Endothelial cell of umbilical vein (primary cell): ENCODE measurements around the gene PLEKHA8. TPM values are rescaled to one million over a fixed set of nuclear protein-coding genes. Genes with fewer than 3 reads are reported as not detected.
"Not testable (repeated sequence)": the region's sequence is repeated elsewhere in the genome, so short reads cannot be mapped to it uniquely, and the experiment has no call there.

Experiments
- BruUV-seq: library from RNA; stranded (reverse); fragments of 400-500 nt; replicated peaks from 2 replicates; lab custom pipeline; 2021; lab: Mats Ljungman, UMichigan
- CTCF ChIA-PET: fragments of 300-600, 350-600 bp; sonication (Branson Sonifier 250); formaldehyde crosslinking; loops from one replicate; lab custom pipeline; 2021; ENCODE audit warnings: antibody characterized with exemption, inconsistent platforms; lab: Charles Lee
- POLR2A ChIA-PET: fragments of 300-600, 350-600 bp; sonication (Branson Sonifier 250); formaldehyde crosslinking; loops from one replicate; lab custom pipeline; 2021; ENCODE audit warnings: antibody characterized with exemption, inconsistent platforms; lab: Charles Lee
- DNase-seq: peaks from one replicate; pipeline ENCODE4 v3.0.0-alpha.2; 2011; ENCODE audit warnings: low read depth, low spot score
- FAIRE-seq: peaks from 2 replicates; lab custom pipeline; 2011; peaks lifted over from hg19 to GRCh38; lab: Jason Lieb, UNC
- H2AFZ ChIP-seq: 2 replicates; pipeline ENCODE4 v1.6.0; 2012; ENCODE audit warnings: low read depth, low read length, control low read depth, inconsistent platforms
- H3K27ac ChIP-seq: 2 replicates; pipeline ENCODE4 v1.5.1; 2011; ENCODE audit warnings: low read depth, mild to moderate bottlenecking, control low read depth, low read length, moderate library complexity; ENCODE audit not compliant: insufficient read depth
- H3K27me3 ChIP-seq, 2 experiments: 2 replicates each; pipeline versions ENCODE4 v1.6.0 to v1.6.1; 2011; ENCODE audit warnings: low read length in 2 of 2, mixed read lengths in 1 of 2; ENCODE audit not compliant: control insufficient read depth in 2 of 2, insufficient read depth in 2 of 2
- H3K36me3 ChIP-seq, 2 experiments: 2 replicates in 1 of 2; 3 replicates in 1 of 2; pipeline ENCODE4 v1.5.1; 2011; ENCODE audit warnings: low read length in 2 of 2, mild to moderate bottlenecking in 1 of 2, moderate library complexity in 1 of 2; ENCODE audit not compliant: control insufficient read depth in 2 of 2, insufficient read depth in 2 of 2; ENCODE audit errors: extremely low read depth in 1 of 2
- H3K4me1 ChIP-seq: 3 replicates; pipeline ENCODE4 v1.5.1; 2011; ENCODE audit warnings: mild to moderate bottlenecking, low read length; ENCODE audit not compliant: control insufficient read depth, insufficient read depth; ENCODE audit errors: extremely low read depth
- H3K4me2 ChIP-seq: 2 replicates; pipeline ENCODE4 v1.6.1; 2011; ENCODE audit warnings: low read length, control low read depth, mixed read lengths; ENCODE audit not compliant: insufficient read depth
- H3K4me3 ChIP-seq, 3 experiments: fragments of 200-600 bp in 1 of 3; sonication (generic), shearing (Covaris generic) in 1 of 3; replicated peaks in 1 of 3; 2 replicates each; pipeline ENCODE4 v1.5.1; 2011 to 2016; ENCODE audit warnings: control low read depth in 3 of 3, low read length in 3 of 3, mild to moderate bottlenecking in 2 of 3, inconsistent platforms in 1 of 3, low read depth in 1 of 3, moderate library complexity in 1 of 3; ENCODE audit not compliant: insufficient read depth in 1 of 3
- H3K79me2 ChIP-seq: 2 replicates; pipeline ENCODE4 v1.6.0; 2012; ENCODE audit warnings: low read length, inconsistent platforms; ENCODE audit not compliant: control insufficient read depth, insufficient read depth
- H3K9ac ChIP-seq: replicated peaks from 2 replicates; pipeline ENCODE3; 2011; ENCODE audit warnings: low read length, control low read depth; ENCODE audit not compliant: insufficient read depth; ENCODE audit errors: extremely low read depth
- H3K9me1 ChIP-seq: replicated peaks from 3 replicates; pipeline ENCODE4 v1.6.0; 2011; ENCODE audit warnings: mild to moderate bottlenecking, low read length; ENCODE audit not compliant: control insufficient read depth, insufficient read depth; ENCODE audit errors: extremely low read depth
- H3K9me3 ChIP-seq: replicated peaks from 2 replicates; pipeline ENCODE4 v1.5.1; 2012; ENCODE audit warnings: low read length, inconsistent platforms; ENCODE audit not compliant: control insufficient read depth, insufficient read depth
- H4K20me1 ChIP-seq: replicated peaks from 2 replicates; pipeline ENCODE3; 2011; ENCODE audit warnings: mild to moderate bottlenecking, low read length; ENCODE audit not compliant: control insufficient read depth, insufficient read depth; ENCODE audit errors: extremely low read depth
- EZH2 ChIP-seq: IDR thresholded peaks from 2 replicates; pipeline ENCODE4 v1.6.1; 2012; ENCODE audit warnings: borderline replicate concordance, low read depth, mild to moderate bottlenecking, moderate library complexity, low read length, inconsistent platforms; ENCODE audit not compliant: severe bottlenecking
- FOS ChIP-seq: IDR thresholded peaks from 2 replicates; pipeline ENCODE4 v1.6.1; 2011; ENCODE audit warnings: mild to moderate bottlenecking, low read length, moderate library complexity, borderline replicate concordance; ENCODE audit not compliant: insufficient read depth
- GATA2 ChIP-seq: IDR thresholded peaks from 2 replicates; pipeline ENCODE4 v1.7.0; 2011; ENCODE audit warnings: low read depth, mild to moderate bottlenecking, moderate library complexity, mixed read lengths, low read length; ENCODE audit not compliant: insufficient read length, insufficient read depth
- JUN ChIP-seq: IDR thresholded peaks from 2 replicates; pipeline ENCODE4 v1.6.1; 2011; ENCODE audit warnings: borderline replicate concordance, low read depth; ENCODE audit not compliant: insufficient read length, insufficient read depth
- MYC ChIP-seq: IDR thresholded peaks from one replicate; pipeline ENCODE4 v1.6.1; 2011; ENCODE audit warnings: mild to moderate bottlenecking, low read depth, low read length
- POLR2A ChIP-seq: IDR thresholded peaks from 2 replicates; pipeline ENCODE4 v1.6.1; 2012; ENCODE audit warnings: low read depth, mild to moderate bottlenecking, control low read depth, low read length
- POLR2AphosphoS5 ChIP-seq: IDR thresholded peaks from 2 replicates; pipeline ENCODE4 v1.6.1; 2012; ENCODE audit warnings: low read depth, mild to moderate bottlenecking, control low read depth, low read length, moderate library complexity; ENCODE audit not compliant: insufficient read depth
- dilution Hi-C: fragments of 300-500 bp; cut with MboI; formaldehyde crosslinking; loops from one replicate; pipeline ENCODE4 v1.15.0; 2019; ENCODE audit warnings: low sequenced_read_pairs; ENCODE audit not compliant: extremely low pct_ligation_motif_present
- intact Hi-C: fragments of 100-400 bp; cut with micrococcal nuclease; formaldehyde crosslinking; loops from one replicate; pipeline ENCODE4 v1.10.0; 2022
- polyA plus RNA-seq, 4 experiments: library from polyadenylated mRNA; depleted of rRNA in 3 of 4; stranded (reverse) in 3 of 4; unstranded in 1 of 4; fragments of >200 nt; gene quantifications; 2 replicates each; pipeline versions ENCODE4 v1.2.1 to v1.2.3, GENCODE V29; 2011 to 2012; ENCODE audit warnings: missing spikeins in 1 of 4
- total RNA-seq: library from RNA; stranded (reverse); gene quantifications from 2 replicates; pipeline ENCODE4 v1.2.3, GENCODE V29; 2021
- TF ChIP-seq, protein P1 (sequence below): IDR thresholded peaks from 2 replicates; pipeline ENCODE4 v1.6.1; 2011; ENCODE audit not compliant: insufficient read depth, insufficient read length
- TF ChIP-seq, protein P2 (sequence below), 2 donors: IDR thresholded peaks; 1 replicate in 1 of 2; 2 replicates in 1 of 2; pipeline ENCODE4 v1.5.1; 2011; ENCODE audit warnings: low read length in 2 of 2, mild to moderate bottlenecking in 2 of 2, moderate library complexity in 2 of 2, control low read depth in 1 of 2, inconsistent platforms in 1 of 2, low read depth in 1 of 2; ENCODE audit not compliant: insufficient read depth in 1 of 2; ENCODE audit errors: extremely low read depth in 1 of 2

The PLEKHA8 gene
- total and polyA plus RNA-seq, 2 donors (not counting 3 experiments of a cell fraction or from before 2014, with no cell fraction given), result 4.5 to 19.8 TPM

DNA sequence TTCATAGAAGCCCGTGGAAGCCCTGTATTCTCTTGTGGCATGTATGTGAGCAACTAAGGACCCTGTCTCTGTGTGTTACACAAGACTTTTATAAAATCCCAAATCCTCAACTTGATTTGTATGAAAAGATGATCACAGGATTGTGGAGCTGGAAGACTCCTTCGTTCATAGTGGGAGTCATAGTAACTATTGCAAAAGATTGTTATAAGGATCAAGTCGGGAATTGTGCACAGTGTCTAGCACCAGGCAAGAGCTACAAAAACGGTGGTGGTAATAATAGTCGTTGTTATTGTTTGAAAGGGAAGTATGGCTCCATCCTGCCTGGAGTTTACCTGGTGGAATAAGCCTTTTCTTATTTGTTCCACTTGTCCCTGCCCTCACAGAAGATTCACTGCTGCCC lies 63.8 kb downstream of the PLEKHA8 start:
- dilution Hi-C loops, result no loop called here
- no TSS peak for BruUV-seq
- no peaks in the 10 kb centered on the region for H3K27me3 ChIP-seq

DNA sequence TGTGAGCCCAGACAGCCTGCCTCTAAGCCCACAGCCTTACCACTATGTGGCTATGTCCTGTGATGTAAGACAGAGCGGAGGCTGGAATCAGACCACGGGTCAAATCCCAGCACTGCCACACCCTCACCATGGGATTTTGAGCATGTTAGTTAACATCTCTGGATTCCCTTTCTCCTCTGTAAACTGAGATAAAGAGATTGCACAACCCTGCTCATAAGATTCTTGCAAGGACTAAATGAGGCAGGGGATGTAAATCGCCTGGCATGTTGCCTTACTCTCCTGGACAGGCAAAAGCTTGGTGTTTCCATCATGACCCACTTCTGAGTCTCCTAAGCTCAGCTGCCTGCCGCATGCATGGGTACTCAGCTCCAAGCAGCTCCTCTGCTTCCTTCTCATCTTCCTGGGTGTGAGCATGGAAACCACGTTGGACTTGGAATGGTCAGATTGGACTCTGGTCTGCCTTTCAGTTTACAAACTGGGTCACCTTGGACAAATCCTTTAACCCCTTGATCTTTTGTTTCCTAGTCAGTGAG lies 65.3 kb downstream of the PLEKHA8 start:
- Histone ChIP-seq H3K9me1 (no peaks in the 10 kb centered on the region), H3K27ac (no peak overlapping the region), H4K20me1 (no peaks in the 10 kb centered on the region), H3K4me2 (no peak overlapping the region), H3K36me3 (no peaks in the 10 kb centered on the region), H3K9me3 (no peaks in the 10 kb centered on the region), H3K9ac (no peak overlapping the region), H3K79me2 (no peaks in the 10 kb centered on the region), H3K4me1 (peaks cover 11% of the 10 kb centered on the region), H3K27me3 (no peaks in the 10 kb centered on the region), H3K4me3 (no peak overlapping the region), H2AFZ (no peak overlapping the region)
- DNase-seq (no peak), FAIRE-seq (no peak)
- TF ChIP-seq JUN (no peak), FOS (no peak), POLR2AphosphoS5 (no peak), MYC (no peak), GATA2 (no peak), POLR2A (no peak), EZH2 (no peak)
- TF ChIP-seq, protein P1, sequence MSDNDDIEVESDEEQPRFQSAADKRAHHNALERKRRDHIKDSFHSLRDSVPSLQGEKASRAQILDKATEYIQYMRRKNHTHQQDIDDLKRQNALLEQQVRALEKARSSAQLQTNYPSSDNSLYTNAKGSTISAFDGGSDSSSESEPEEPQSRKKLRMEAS, result no peak
- TF ChIP-seq, protein P2, sequence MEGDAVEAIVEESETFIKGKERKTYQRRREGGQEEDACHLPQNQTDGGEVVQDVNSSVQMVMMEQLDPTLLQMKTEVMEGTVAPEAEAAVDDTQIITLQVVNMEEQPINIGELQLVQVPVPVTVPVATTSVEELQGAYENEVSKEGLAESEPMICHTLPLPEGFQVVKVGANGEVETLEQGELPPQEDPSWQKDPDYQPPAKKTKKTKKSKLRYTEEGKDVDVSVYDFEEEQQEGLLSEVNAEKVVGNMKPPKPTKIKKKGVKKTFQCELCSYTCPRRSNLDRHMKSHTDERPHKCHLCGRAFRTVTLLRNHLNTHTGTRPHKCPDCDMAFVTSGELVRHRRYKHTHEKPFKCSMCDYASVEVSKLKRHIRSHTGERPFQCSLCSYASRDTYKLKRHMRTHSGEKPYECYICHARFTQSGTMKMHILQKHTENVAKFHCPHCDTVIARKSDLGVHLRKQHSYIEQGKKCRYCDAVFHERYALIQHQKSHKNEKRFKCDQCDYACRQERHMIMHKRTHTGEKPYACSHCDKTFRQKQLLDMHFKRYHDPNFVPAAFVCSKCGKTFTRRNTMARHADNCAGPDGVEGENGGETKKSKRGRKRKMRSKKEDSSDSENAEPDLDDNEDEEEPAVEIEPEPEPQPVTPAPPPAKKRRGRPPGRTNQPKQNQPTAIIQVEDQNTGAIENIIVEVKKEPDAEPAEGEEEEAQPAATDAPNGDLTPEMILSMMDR (IDR thresholded peaks at IDR 0.05; ENCODE audit: extremely low read depth in 1 of 2, insufficient read depth in 1 of 2, low read depth in 1 of 2, low read length in 2 of 2), result no peak
- dilution Hi-C loops (no loop called here), intact Hi-C loops (no loop called here)
- POLR2A ChIA-PET, result no interaction called here
- CTCF ChIA-PET, result no interaction called here
- no TSS peak for BruUV-seq

More for the DNA sequence above, 63.8 kb downstream of the PLEKHA8 start:
- FAIRE-seq (no peak), DNase-seq (no peak)
- no peak overlapping the region for H3K27ac ChIP-seq
- H3K4me2 ChIP-seq, result no peak overlapping the region
- no peaks in the 10 kb centered on the region for H3K9me1 ChIP-seq
- no peak for TF ChIP-seq GATA2
- peaks cover 11% of the 10 kb centered on the region for H3K4me1 ChIP-seq
- H3K9me3 ChIP-seq, result no peaks in the 10 kb centered on the region
- H3K9ac ChIP-seq, result no peak overlapping the region
- H3K79me2 ChIP-seq, result no peaks in the 10 kb centered on the region
- no peak overlapping the region for H3K4me3 ChIP-seq
- no peak overlapping the region for H2AFZ ChIP-seq
- intact Hi-C loops, result no loop called here
- no peaks in the 10 kb centered on the region for H4K20me1 ChIP-seq
- ChIA-PET POLR2A (no interaction called here), CTCF (interaction anchor here (1.4 kb wide), 1 partner anchor 18 kb away, joined by 6 read pairs; no protein-coding TSS in a partner anchor)
- no peaks in the 10 kb centered on the region for H3K36me3 ChIP-seq

DNA sequence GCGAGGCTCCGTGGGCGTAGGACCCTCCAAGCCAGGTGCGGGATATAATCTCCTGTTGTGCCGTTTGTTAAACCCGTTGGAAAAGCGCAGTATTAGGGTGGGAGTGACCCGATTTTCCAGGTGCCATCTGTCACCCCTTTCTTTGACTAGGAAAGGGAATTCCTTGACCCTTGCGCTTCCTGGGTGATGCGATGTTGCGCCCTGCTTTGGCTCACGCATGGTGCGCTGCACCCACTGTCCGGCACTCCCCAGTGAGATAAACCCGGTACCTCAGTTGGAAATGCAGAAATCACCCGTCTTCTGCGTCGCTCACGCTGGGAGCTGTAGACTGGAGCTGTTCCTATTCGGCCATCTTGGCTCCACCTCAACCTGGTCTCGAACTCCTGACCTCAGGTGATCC lies 70.4 kb downstream of the PLEKHA8 start:
- intact Hi-C loops, dilution Hi-C loops, POLR2A ChIA-PET, CTCF ChIA-PET, H3K9me1 ChIP-seq, BruUV-seq, H4K20me1 ChIP-seq, H3K9me3 ChIP-seq, H2AFZ ChIP-seq, H3K79me2 ChIP-seq, H3K27ac ChIP-seq, H3K27me3 ChIP-seq, H3K36me3 ChIP-seq, DNase-seq, H3K9ac ChIP-seq, H3K4me1 ChIP-seq, FAIRE-seq, H3K4me2 ChIP-seq, H3K4me3 ChIP-seq: not testable (repeated sequence)
